Stimulated activated CD4-positive, alpha-beta T cell treated with anti-CD3 and anti-CD28 coated beads, Interleukin-12 subunit alpha, Interleukin-12 subunit beta, amount 100 ng/mL, for 4 hours (primary cell): Measurements from ENCODE around the gene SORL1-AS1.

Source experiments
- DNase-seq: peaks from one replicate; pipeline ENCODE4 v3.0.0-alpha.2; 2020

SORL1-AS1 gene

GRCh38 chr11:121451178-121451985 is 1.4 kb downstream of the SORL1-AS1 start:
- DNase-seq, result no peak

- DNase-seq, result no peak
Measured at GRCh38 chr11:121450401-121450800, 2.4 kb downstream of the SORL1-AS1 start.

- no peak for DNase-seq
Measured at GRCh38 chr11:121449626-121450025, 3.1 kb downstream of the SORL1-AS1 start.

- no peak for DNase-seq
Measured at GRCh38 chr11:121449123-121449522, 3.6 kb downstream of the SORL1-AS1 start.

GRCh38 chr11:121448431-121448941 is 4.3 kb downstream of the SORL1-AS1 start:
- DNase-seq, result no peak

GRCh38 chr11:121448011-121448410 is 4.8 kb downstream of the SORL1-AS1 start:
- DNase-seq, result no peak

- no peak for DNase-seq
Measured at GRCh38 chr11:121446752-121447156, 6.0 kb downstream of the SORL1-AS1 start.

- no peak for DNase-seq
Measured at GRCh38 chr11:121445071-121445768, 7.5 kb downstream of the SORL1-AS1 start.

GRCh38 chr11:121444526-121444925 is 8.2 kb downstream of the SORL1-AS1 start:
- DNase-seq, result no peak

- DNase-seq, result no peak
Measured at GRCh38 chr11:121443688-121444275, 9.0 kb downstream of the SORL1-AS1 start.

- no peak for DNase-seq
Measured at GRCh38 chr11:121441521-121441920, 11.2 kb downstream of the SORL1-AS1 start.

- no peak for DNase-seq
Measured at GRCh38 chr11:121439759-121440158, 13.0 kb downstream of the SORL1-AS1 start.

GRCh38 chr11:121439337-121439736 is 13.4 kb downstream of the SORL1-AS1 start:
- DNase-seq, result no peak

GRCh38 chr11:121437686-121438078 is 15.1 kb downstream of the SORL1-AS1 start:
- no peak for DNase-seq

- no peak for DNase-seq
Measured at GRCh38 chr11:121437018-121437685, 15.6 kb downstream of the SORL1-AS1 start.

GRCh38 chr11:121435551-121436511 is 16.9 kb downstream of the SORL1-AS1 start:
- no peak for DNase-seq

- DNase-seq, result no peak
Measured at GRCh38 chr11:121435132-121435531, 17.6 kb downstream of the SORL1-AS1 start.

GRCh38 chr11:121431820-121432526 is 20.8 kb downstream of the SORL1-AS1 start:
- no peak for DNase-seq

- no peak for DNase-seq
Measured at GRCh38 chr11:121429556-121429955, 23.2 kb downstream of the SORL1-AS1 start.

GRCh38 chr11:121427400-121427744 is 25.4 kb downstream of the SORL1-AS1 start:
- no peak for DNase-seq
